Endodermal cell (in vitro differentiated cells): Measurements from ENCODE around the gene PRSS36. TPM values are rescaled to one million over a fixed set of nuclear protein-coding genes. Genes with fewer than 3 reads are reported as not detected.
A peak's percentile ranks its signal among the peaks of the same experiment; 100 is the strongest.
"Not testable (repeated sequence)": the region's sequence is repeated elsewhere in the genome, so short reads cannot be mapped to it uniquely, and the experiment has no call there.

Experiments
- DNase-seq: peaks from one replicate; pipeline ENCODE4 v3.0.0-alpha.2; 2017
- H3K27ac ChIP-seq: 2 replicates; pipeline ENCODE4 v1.5.1; 2013; ENCODE audit warnings: mild to moderate bottlenecking, low read depth, low read length, moderate library complexity
- H3K27me3 ChIP-seq: 2 replicates; pipeline ENCODE4 v1.6.1; 2013; ENCODE audit warnings: mild to moderate bottlenecking, low read length, moderate library complexity; ENCODE audit not compliant: insufficient read depth, control insufficient read depth, poor library complexity, severe bottlenecking
- H3K36me3 ChIP-seq: 2 replicates; pipeline ENCODE4 v1.7.0; 2013; ENCODE audit warnings: mild to moderate bottlenecking, low read length, moderate library complexity; ENCODE audit not compliant: control insufficient read depth, insufficient read depth
- H3K4me1 ChIP-seq: one replicate; pipeline ENCODE4 v1.7.0; 2013; ENCODE audit warnings: low read length; ENCODE audit not compliant: control insufficient read depth, insufficient read depth
- H3K4me3 ChIP-seq: 2 replicates; pipeline ENCODE4 v1.5.1; 2013; ENCODE audit warnings: mild to moderate bottlenecking, low read length, moderate library complexity
- H3K9ac ChIP-seq: 2 replicates; pipeline ENCODE4 v1.6.1; 2013; ENCODE audit warnings: mild to moderate bottlenecking, low read length, moderate library complexity; ENCODE audit not compliant: poor library complexity, severe bottlenecking; ENCODE audit errors: extremely low read depth
- H3K9me3 ChIP-seq: 2 replicates; pipeline ENCODE4 v1.6.1; 2013; ENCODE audit warnings: mild to moderate bottlenecking, low read length, moderate library complexity; ENCODE audit not compliant: control insufficient read depth
- H3K27ac Mint-ChIP-seq: 2 replicates; pipeline ENCODE4 v1.8.0; 2020; ENCODE audit warnings: mixed read lengths
- H3K27me3 Mint-ChIP-seq: 2 replicates; pipeline ENCODE4 v1.8.0; 2021; ENCODE audit warnings: mild to moderate bottlenecking, mixed read lengths; ENCODE audit not compliant: insufficient read depth
- H3K36me3 Mint-ChIP-seq: 2 replicates; pipeline ENCODE4 v1.8.0; 2020; ENCODE audit warnings: low read depth, mixed read lengths
- H3K4me1 Mint-ChIP-seq: 2 replicates; pipeline ENCODE4 v1.8.0; 2020; ENCODE audit warnings: mixed read lengths
- H3K4me3 Mint-ChIP-seq: 2 replicates; pipeline ENCODE4 v1.8.0; 2020; ENCODE audit warnings: mild to moderate bottlenecking, moderate library complexity, mixed read lengths
- H3K9me3 Mint-ChIP-seq: 2 replicates; pipeline ENCODE4 v1.8.0; 2020; ENCODE audit warnings: mild to moderate bottlenecking, mixed read lengths
- WGBS, 2 experiments: methylation state at CpG; one replicate each; pipeline versions ENCODE4 v1.1.5 to v1.1.7; 2013; ENCODE audit warnings: missing lambda C conversion rate in 2 of 2, mixed read lengths in 1 of 2; ENCODE audit not compliant: insufficient coverage in 1 of 2, insufficient read length in 1 of 2; 5-methylcytosine and 5-hydroxymethylcytosine counted together
- total RNA-seq, 2 donors: library from RNA; stranded (reverse); fragmentation: NEBNext Ultra II Directional in 1 of 2; extraction: Animal tissue kit (Norgen Biotek cat#: 25700) in 1 of 2; gene quantifications; 2 replicates in 1 of 2; 3 replicates in 1 of 2; pipeline ENCODE4 v1.2.1, GENCODE V29; 2021
- TF ChIP-seq, protein P1 (sequence below): fragments of 200-600 bp; sonication (generic); conservative IDR thresholded peaks from 2 replicates; pipeline ENCODE4 v1.5.0; 2021; ENCODE audit warnings: antibody characterized with exemption, mild to moderate bottlenecking

The PRSS36 gene
- total RNA-seq, 2 donors from 2014 or later, result 0.22 to 0.71 TPM

DNA sequence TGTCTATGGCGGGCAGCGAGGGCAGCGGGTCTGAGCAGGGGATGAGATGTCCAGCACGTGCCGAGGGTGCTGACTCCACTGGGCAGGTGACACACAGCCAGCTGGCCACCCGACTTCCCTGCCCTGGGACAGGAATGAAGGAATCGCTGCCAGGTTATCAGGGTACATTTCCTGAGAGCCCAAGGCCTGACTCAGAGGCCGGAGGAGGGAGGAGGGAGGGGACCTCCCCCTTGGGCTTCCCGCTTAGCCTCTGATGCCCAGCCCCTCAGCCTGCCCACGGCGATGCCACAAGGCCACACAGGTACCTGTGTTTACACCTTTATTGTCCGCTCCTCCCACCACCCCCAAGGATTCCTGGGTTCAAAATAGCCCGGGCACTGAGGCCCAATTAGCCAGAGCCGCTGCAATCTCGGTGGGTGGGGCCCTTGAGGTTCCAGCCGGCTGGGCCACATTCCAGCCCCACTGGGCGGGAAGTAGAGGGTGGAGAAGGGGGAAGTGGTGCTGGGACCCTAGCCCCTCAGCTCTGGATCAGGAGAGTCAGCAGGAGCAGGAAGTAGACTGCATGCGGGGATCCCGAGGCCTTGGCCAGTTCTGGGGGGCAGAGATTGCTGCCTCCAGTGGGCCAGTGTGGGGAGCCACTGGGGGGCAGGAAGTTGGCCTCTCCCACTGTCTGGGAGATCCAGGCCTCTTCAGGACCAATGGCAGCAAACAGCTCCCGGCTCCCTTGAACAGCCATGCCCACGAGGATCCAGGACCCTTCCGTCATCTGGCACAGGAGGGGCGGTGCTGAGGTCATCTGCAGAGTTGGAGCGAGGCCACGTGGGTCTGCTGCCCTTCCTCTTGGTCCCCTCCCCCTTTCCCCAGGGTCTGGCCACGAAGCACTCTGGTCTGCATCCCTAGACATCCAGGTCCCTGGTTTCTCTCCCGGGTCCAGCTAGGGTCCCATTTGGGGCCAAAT lies 11.0 kb downstream of the PRSS36 start:
- H3K4me3 Mint-ChIP-seq, result no peak overlapping the region
- no peak overlapping the region for H3K27ac Mint-ChIP-seq
- no peaks in the 10 kb centered on the region for H3K36me3 ChIP-seq
- H3K36me3 Mint-ChIP-seq, result no peaks in the 10 kb centered on the region
- 78 to 88% methylated on average over 5 to 27 of the region's 27 CpGs for WGBS, 2 experiments
- H3K9me3 Mint-ChIP-seq, result no peaks in the 10 kb centered on the region
- H3K9me3 ChIP-seq, result no peaks in the 10 kb centered on the region
- no peak overlapping the region for H3K4me3 ChIP-seq
- H3K27ac ChIP-seq, result no peak overlapping the region
- no peaks in the 10 kb centered on the region for H3K27me3 ChIP-seq
- peak; percentile 89 for DNase-seq
- no peak overlapping the region for H3K9ac ChIP-seq
- H3K4me1 Mint-ChIP-seq, result peaks cover 26% of the 10 kb centered on the region
- TF ChIP-seq, protein P1, sequence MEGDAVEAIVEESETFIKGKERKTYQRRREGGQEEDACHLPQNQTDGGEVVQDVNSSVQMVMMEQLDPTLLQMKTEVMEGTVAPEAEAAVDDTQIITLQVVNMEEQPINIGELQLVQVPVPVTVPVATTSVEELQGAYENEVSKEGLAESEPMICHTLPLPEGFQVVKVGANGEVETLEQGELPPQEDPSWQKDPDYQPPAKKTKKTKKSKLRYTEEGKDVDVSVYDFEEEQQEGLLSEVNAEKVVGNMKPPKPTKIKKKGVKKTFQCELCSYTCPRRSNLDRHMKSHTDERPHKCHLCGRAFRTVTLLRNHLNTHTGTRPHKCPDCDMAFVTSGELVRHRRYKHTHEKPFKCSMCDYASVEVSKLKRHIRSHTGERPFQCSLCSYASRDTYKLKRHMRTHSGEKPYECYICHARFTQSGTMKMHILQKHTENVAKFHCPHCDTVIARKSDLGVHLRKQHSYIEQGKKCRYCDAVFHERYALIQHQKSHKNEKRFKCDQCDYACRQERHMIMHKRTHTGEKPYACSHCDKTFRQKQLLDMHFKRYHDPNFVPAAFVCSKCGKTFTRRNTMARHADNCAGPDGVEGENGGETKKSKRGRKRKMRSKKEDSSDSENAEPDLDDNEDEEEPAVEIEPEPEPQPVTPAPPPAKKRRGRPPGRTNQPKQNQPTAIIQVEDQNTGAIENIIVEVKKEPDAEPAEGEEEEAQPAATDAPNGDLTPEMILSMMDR, result no peak
- H3K27me3 Mint-ChIP-seq, result peaks cover 9% of the 10 kb centered on the region
- H3K4me1 ChIP-seq, result peaks cover 7% of the 10 kb centered on the region

DNA sequence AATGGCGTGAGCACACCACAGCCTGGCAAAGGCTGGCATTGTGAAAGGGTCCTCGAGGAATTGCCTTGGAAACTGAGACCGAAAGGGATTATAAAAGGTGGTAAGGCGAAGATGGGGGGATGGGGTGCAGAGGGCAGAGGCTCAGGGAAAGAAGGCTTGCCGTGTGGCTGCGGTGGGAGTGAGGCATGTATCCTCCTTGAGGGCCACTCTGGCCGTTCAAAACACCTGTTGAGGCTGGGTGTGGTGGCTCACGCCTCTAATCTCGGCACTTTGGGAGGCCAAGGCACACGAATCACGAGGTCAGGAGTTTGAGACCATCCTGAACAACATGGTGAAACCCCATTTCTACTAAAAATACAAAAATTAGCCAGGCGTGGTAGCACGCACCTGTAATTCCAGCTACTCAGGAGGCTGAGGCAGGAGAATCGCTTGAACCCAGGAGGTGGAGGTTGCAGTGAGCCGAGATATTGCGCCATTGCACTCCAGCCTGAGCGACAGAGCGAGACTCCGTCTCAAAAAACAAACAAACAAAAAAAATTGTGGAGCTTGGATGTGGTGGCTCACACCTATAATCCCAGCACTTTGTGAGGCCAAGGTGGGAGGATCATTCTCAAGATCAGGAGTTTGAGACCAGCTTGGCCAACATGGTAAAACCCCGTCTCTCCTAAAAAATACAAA lies 12.9 kb downstream of the PRSS36 start:
- not testable (repeated sequence) for DNase-seq, H3K27ac ChIP-seq, H3K4me3 ChIP-seq, H3K27me3 ChIP-seq, H3K9ac ChIP-seq, H3K9me3 ChIP-seq, H3K27ac Mint-ChIP-seq, H3K27me3 Mint-ChIP-seq, H3K9me3 Mint-ChIP-seq, H3K36me3 ChIP-seq, H3K4me3 Mint-ChIP-seq
- peaks cover 14% of the 10 kb centered on the region for H3K36me3 Mint-ChIP-seq
- peaks cover 13% of the 10 kb centered on the region for H3K4me1 ChIP-seq
- H3K4me1 Mint-ChIP-seq, result peaks cover 35% of the 10 kb centered on the region
- WGBS, 2 experiments, result 90 to 95% methylated on average over 12 to 20 of the region's 20 CpGs

DNA sequence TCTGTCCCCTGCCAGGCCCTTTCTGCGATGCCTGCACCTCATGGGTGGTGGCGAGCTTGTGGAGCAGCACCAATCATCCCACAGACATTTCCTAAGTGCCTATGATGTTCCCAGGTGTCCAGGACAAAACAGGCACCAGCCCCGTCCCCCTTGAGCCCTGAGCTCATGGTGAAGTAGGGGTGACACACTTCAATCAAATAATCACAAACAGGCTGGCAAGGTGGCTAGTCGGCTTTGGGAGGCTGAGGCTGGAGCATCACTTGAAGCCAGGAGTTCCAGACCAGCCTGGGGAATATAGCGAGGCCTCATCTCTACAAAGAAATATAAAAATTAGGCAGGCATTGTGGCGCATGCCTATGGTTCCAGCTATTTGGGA lies 13.6 kb downstream of the PRSS36 start:
- H3K9me3 ChIP-seq, result no peaks in the 10 kb centered on the region

More for the DNA sequence above, 13.6 kb downstream of the PRSS36 start:
- peaks cover 16% of the 10 kb centered on the region for H3K36me3 Mint-ChIP-seq
- TF ChIP-seq, protein P1, result no peak
- 77 to 91% methylated on average over 4 to 6 of the region's 6 CpGs for WGBS, 2 experiments
- peak; percentile 31 for DNase-seq
- Histone ChIP-seq H3K4me1 (peaks cover 10% of the 10 kb centered on the region), H3K27me3 (no peaks in the 10 kb centered on the region), H3K4me3 (no peak overlapping the region), H3K36me3 (peaks cover 5% of the 10 kb centered on the region), H3K27ac (no peak overlapping the region), H3K9ac (no peak overlapping the region)
- no peaks in the 10 kb centered on the region for H3K9me3 Mint-ChIP-seq
- H3K27ac Mint-ChIP-seq, result peak overlapping the region; percentile 96
- no peaks in the 10 kb centered on the region for H3K27me3 Mint-ChIP-seq
- peaks cover 31% of the 10 kb centered on the region for H3K4me1 Mint-ChIP-seq
- peak overlapping the region; percentile 90 for H3K4me3 Mint-ChIP-seq
